ENCODE measurements around the gene CTU1.
A peak's percentile ranks its signal among the peaks of the same experiment; 100 is the strongest.

CTU1 gene

DNA sequence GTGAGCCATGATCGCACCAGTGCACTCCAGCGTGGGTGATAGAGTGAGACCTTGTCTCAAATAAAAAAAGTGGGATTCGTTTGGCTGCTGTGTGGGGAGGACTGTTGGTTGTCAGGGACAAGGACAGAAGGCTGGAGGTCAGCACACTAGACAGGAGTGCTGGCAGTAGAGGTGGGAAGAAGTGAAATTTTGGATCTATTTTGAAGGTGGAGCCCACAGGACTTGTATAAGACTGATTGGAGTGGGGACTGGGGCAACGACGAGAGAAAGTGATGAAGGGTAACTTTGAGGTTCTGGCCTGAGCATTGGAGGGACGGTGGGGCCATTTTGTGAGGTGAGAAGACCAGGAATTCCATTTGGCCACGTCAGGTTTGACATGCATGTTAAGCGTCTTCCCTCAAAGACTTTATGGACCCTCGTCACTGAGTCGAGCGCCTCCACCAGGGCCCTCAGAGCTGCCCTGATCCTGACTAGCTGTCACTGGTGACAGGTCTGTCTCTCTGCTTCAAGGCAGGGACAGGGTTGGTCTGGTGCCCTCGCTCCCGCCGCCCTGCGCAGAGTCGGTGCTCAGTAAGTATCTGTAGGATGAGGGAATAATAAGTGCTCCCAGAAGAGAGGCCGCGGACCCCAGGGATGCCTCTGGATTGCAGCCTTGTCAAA is 673 bp downstream of the CTU1 start:
- Histone ChIP-seq H3K4me3 (ENCODE audit: low read length in 2 of 2) (peak overlapping the region; percentile 93 to 96), H3K27me3 (ENCODE audit: control insufficient read depth in 1 of 2, insufficient read depth in 2 of 2, low read length in 2 of 2) (no peaks in the 10 kb centered on the region), H3K36me3 (ENCODE audit: control insufficient read depth in 2 of 2, insufficient read depth in 2 of 2, low read length in 2 of 2) (peaks cover 2 to 6% of the 10 kb centered on the region in 2 donors), H3K9me3 (ENCODE audit: control insufficient read depth in 2 of 2, low read length in 2 of 2) (no peaks in the 10 kb centered on the region), H3K4me1 (ENCODE audit: control insufficient read depth, insufficient read depth, low read length) (peaks cover 21% of the 10 kb centered on the region), H3K27ac (ENCODE audit: low read length) (no peak overlapping the region), H3K9ac (ENCODE audit: low read length in 2 of 2) (peak overlapping the region; percentile 81)

- Histone ChIP-seq H3K9ac (ENCODE audit: low read length in 2 of 2) (no peak overlapping the region), H3K27ac (ENCODE audit: low read length) (no peak overlapping the region), H3K36me3 (ENCODE audit: control insufficient read depth in 2 of 2, insufficient read depth in 2 of 2, low read length in 2 of 2) (peaks cover 10 to 11% of the 10 kb centered on the region in 2 donors), H3K9me3 (ENCODE audit: control insufficient read depth in 2 of 2, low read length in 2 of 2) (no peaks in the 10 kb centered on the region), H3K4me3 (ENCODE audit: low read length in 2 of 2) (no peak overlapping the region), H3K4me1 (ENCODE audit: control insufficient read depth, insufficient read depth, low read length) (peaks cover 22% of the 10 kb centered on the region), H3K27me3 (ENCODE audit: control insufficient read depth in 1 of 2, insufficient read depth in 2 of 2, low read length in 2 of 2) (no peaks in the 10 kb centered on the region)
These were observed 4.3 kb downstream of the CTU1 start for GRCh38 chr19:51103926-51104341.

GRCh38 chr19:51102991-51103390 is 5.2 kb downstream of the CTU1 start:
- no peak overlapping the region for H3K27ac ChIP-seq (ENCODE audit: low read length)
- H3K9me3 ChIP-seq (ENCODE audit: control insufficient read depth in 2 of 2, low read length in 2 of 2): no peaks in the 10 kb centered on the region
- peaks cover 20% of the 10 kb centered on the region for H3K4me1 ChIP-seq (ENCODE audit: control insufficient read depth, insufficient read depth, low read length)
- H3K36me3 ChIP-seq (ENCODE audit: control insufficient read depth in 2 of 2, insufficient read depth in 2 of 2, low read length in 2 of 2): peaks cover 10 to 11% of the 10 kb centered on the region in 2 donors
- H3K9ac ChIP-seq (ENCODE audit: low read length in 2 of 2): no peak overlapping the region
- no peak overlapping the region for H3K4me3 ChIP-seq (ENCODE audit: low read length in 2 of 2)
- H3K27me3 ChIP-seq (ENCODE audit: control insufficient read depth in 1 of 2, insufficient read depth in 2 of 2, low read length in 2 of 2): no peaks in the 10 kb centered on the region

DNA sequence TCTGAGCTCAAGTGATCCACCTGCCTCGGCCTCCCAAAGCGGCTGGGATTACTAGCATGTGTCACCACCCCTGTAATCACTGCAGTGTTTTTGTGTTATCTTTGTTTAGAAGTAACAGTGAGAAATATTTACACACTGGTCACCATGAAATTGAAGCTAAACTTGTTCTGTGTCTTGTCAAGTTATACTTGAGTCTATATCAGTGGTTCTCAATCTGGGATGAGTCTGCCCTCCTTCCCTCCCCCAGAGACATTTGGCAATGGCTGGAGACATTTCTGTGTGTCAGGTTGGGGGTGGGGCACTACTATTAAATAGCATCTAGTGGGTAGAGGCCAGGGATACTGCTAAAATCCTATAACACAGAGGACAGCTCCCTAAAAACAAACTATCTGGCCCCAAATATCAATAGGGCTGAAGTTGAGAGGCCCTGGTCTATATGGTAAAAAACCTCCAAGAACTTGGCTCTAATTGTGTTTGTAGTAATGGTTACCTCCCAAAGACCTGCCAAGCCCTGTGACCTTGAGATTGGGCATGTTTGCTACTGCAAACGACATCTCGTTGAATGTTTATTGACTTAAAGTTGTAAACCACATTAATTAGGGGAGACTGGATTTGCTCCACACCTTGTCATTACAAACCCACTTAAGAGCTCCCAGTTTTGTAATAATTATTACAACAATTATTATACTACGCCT is 6.9 kb downstream of the CTU1 start:
- Histone ChIP-seq H3K9ac (ENCODE audit: low read length in 2 of 2) (no peak overlapping the region), H3K4me1 (ENCODE audit: control insufficient read depth, insufficient read depth, low read length) (peaks cover 11% of the 10 kb centered on the region), H3K27ac (ENCODE audit: low read length) (no peak overlapping the region), H3K4me3 (ENCODE audit: low read length in 2 of 2) (no peak overlapping the region), H3K36me3 (ENCODE audit: control insufficient read depth in 2 of 2, insufficient read depth in 2 of 2, low read length in 2 of 2) (peaks cover 10 to 11% of the 10 kb centered on the region in 2 donors), H3K27me3 (ENCODE audit: control insufficient read depth in 1 of 2, insufficient read depth in 2 of 2, low read length in 2 of 2) (no peaks in the 10 kb centered on the region), H3K9me3 (ENCODE audit: control insufficient read depth in 2 of 2, low read length in 2 of 2) (no peaks in the 10 kb centered on the region)

DNA sequence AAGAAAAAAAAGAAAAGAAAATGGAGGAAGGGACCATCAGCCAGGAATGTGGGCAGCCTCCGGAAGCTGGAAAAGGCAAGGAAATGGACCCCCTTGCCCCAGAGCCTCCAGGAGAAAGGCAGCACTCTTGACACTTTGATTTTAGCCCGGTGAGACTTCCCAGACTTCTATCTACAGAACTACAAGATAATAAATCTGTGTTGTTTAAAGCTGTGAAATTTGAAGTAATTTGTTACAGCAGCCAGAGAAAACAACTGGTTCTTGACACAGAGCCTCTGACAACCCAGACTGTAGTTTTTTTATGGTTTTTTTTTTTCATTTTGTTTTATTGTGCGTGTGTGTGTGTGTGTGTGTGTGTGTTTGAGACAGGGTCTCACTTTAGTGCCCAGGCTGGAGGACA is 7.6 kb downstream of the CTU1 start:
- H3K36me3 ChIP-seq (ENCODE audit: control insufficient read depth in 2 of 2, insufficient read depth in 2 of 2, low read length in 2 of 2): peaks cover 10 to 11% of the 10 kb centered on the region in 2 donors
- no peak overlapping the region for H3K9ac ChIP-seq (ENCODE audit: low read length in 2 of 2)
- no peak overlapping the region for H3K27ac ChIP-seq (ENCODE audit: low read length)
- no peaks in the 10 kb centered on the region for H3K27me3 ChIP-seq (ENCODE audit: control insufficient read depth in 1 of 2, insufficient read depth in 2 of 2, low read length in 2 of 2)
- no peaks in the 10 kb centered on the region for H3K9me3 ChIP-seq (ENCODE audit: control insufficient read depth in 2 of 2, low read length in 2 of 2)
- peaks cover 11% of the 10 kb centered on the region for H3K4me1 ChIP-seq (ENCODE audit: control insufficient read depth, insufficient read depth, low read length)
- H3K4me3 ChIP-seq (ENCODE audit: low read length in 2 of 2): no peak overlapping the region

DNA sequence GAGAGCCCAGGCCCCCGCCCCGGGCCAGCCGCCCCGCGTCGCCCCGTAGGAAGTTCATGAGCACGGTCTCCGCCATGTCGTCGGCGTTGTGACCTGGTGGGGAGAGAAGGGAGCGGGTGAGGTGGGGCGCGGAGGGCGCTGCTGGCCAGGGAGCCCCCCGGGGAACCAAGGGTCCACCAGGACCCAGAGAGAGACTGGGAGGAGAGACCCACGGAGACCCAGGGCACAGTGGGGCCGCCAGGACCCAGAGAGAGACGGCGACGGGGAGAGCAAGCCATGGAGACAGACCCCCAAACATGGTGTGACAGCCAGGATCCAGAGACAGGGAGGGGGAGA is 9.2 kb downstream of the CTU1 start:
- Histone ChIP-seq H3K27ac (ENCODE audit: low read length) (peak overlapping the region; percentile 24), H3K27me3 (ENCODE audit: control insufficient read depth in 1 of 2, insufficient read depth in 2 of 2, low read length in 2 of 2) (no peaks in the 10 kb centered on the region), H3K36me3 (ENCODE audit: control insufficient read depth in 2 of 2, insufficient read depth in 2 of 2, low read length in 2 of 2) (peaks cover 10 to 11% of the 10 kb centered on the region in 2 donors), H3K4me1 (ENCODE audit: control insufficient read depth, insufficient read depth, low read length) (peaks cover 11% of the 10 kb centered on the region), H3K9me3 (ENCODE audit: control insufficient read depth in 2 of 2, low read length in 2 of 2) (no peaks in the 10 kb centered on the region), H3K9ac (ENCODE audit: low read length in 2 of 2) (peak overlapping the region; percentile 15 to 47), H3K4me3 (ENCODE audit: low read length in 2 of 2) (peak overlapping the region in 1 of 2 donors; percentile 60)

- Histone ChIP-seq H3K9ac (ENCODE audit: low read length in 2 of 2) (peak overlapping the region; percentile 15 to 42), H3K27ac (ENCODE audit: low read length) (peak overlapping the region; percentile 24), H3K4me3 (ENCODE audit: low read length in 2 of 2) (peak overlapping the region in 1 of 2 donors; percentile 62), H3K27me3 (ENCODE audit: control insufficient read depth in 1 of 2, insufficient read depth in 2 of 2, low read length in 2 of 2) (no peaks in the 10 kb centered on the region), H3K36me3 (ENCODE audit: control insufficient read depth in 2 of 2, insufficient read depth in 2 of 2, low read length in 2 of 2) (peaks cover 10 to 11% of the 10 kb centered on the region in 2 donors), H3K9me3 (ENCODE audit: control insufficient read depth in 2 of 2, low read length in 2 of 2) (no peaks in the 10 kb centered on the region), H3K4me1 (ENCODE audit: control insufficient read depth, insufficient read depth, low read length) (peaks cover 8% of the 10 kb centered on the region)
These were observed 9.7 kb downstream of the CTU1 start for GRCh38 chr19:51098365-51099046.

DNA sequence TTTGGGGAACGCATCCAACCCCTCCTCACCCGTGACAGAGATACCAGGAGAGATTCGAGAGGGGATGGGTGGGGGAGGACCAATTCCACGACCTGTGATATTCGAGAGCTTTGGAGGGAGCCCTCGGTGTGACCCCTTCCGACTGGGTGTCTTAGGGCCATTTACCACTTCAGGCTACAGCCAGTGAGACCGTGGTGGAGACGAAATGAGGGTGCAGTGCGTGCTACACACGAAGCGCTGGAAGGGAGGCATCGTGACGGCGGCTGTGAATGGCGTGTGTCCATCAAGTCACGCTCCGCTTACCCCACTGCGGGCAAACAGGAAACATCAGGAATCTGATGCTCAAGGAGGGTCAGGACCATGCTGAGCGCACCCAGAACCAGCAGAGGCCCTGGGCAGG is 10.4 kb downstream of the CTU1 start:
- H3K27me3 ChIP-seq (ENCODE audit: control insufficient read depth in 1 of 2, insufficient read depth in 2 of 2, low read length in 2 of 2): no peaks in the 10 kb centered on the region
- H3K4me1 ChIP-seq (ENCODE audit: control insufficient read depth, insufficient read depth, low read length): peaks cover 8% of the 10 kb centered on the region
- H3K9ac ChIP-seq (ENCODE audit: low read length in 2 of 2): no peak overlapping the region
- no peaks in the 10 kb centered on the region for H3K9me3 ChIP-seq (ENCODE audit: control insufficient read depth in 2 of 2, low read length in 2 of 2)
- no peak overlapping the region for H3K4me3 ChIP-seq (ENCODE audit: low read length in 2 of 2)
- no peak overlapping the region for H3K27ac ChIP-seq (ENCODE audit: low read length)
- peaks cover 7 to 11% of the 10 kb centered on the region in 2 donors for H3K36me3 ChIP-seq (ENCODE audit: control insufficient read depth in 2 of 2, insufficient read depth in 2 of 2, low read length in 2 of 2)

GRCh38 chr19:51097166-51097738 is 11.0 kb downstream of the CTU1 start:
- Histone ChIP-seq H3K27ac (ENCODE audit: low read length) (no peak overlapping the region), H3K9ac (ENCODE audit: low read length in 2 of 2) (no peak overlapping the region), H3K4me1 (ENCODE audit: control insufficient read depth, insufficient read depth, low read length) (peaks cover 8% of the 10 kb centered on the region), H3K36me3 (ENCODE audit: control insufficient read depth in 2 of 2, insufficient read depth in 2 of 2, low read length in 2 of 2) (peaks cover 1 to 7% of the 10 kb centered on the region in 2 donors), H3K4me3 (ENCODE audit: low read length in 2 of 2) (no peak overlapping the region), H3K27me3 (ENCODE audit: control insufficient read depth in 1 of 2, insufficient read depth in 2 of 2, low read length in 2 of 2) (no peaks in the 10 kb centered on the region), H3K9me3 (ENCODE audit: control insufficient read depth in 2 of 2, low read length in 2 of 2) (no peaks in the 10 kb centered on the region)

GRCh38 chr19:51096473-51097165 is 11.6 kb downstream of the CTU1 start:
- H3K9ac ChIP-seq (ENCODE audit: low read length in 2 of 2): no peak overlapping the region
- peaks cover 0 to 4% of the 10 kb centered on the region in 2 donors for H3K36me3 ChIP-seq (ENCODE audit: control insufficient read depth in 2 of 2, insufficient read depth in 2 of 2, low read length in 2 of 2)
- H3K27ac ChIP-seq (ENCODE audit: low read length): no peak overlapping the region
- no peaks in the 10 kb centered on the region for H3K9me3 ChIP-seq (ENCODE audit: control insufficient read depth in 2 of 2, low read length in 2 of 2)
- H3K4me1 ChIP-seq (ENCODE audit: control insufficient read depth, insufficient read depth, low read length): peaks cover 8% of the 10 kb centered on the region
- no peaks in the 10 kb centered on the region for H3K27me3 ChIP-seq (ENCODE audit: control insufficient read depth in 1 of 2, insufficient read depth in 2 of 2, low read length in 2 of 2)
- H3K4me3 ChIP-seq (ENCODE audit: low read length in 2 of 2): no peak overlapping the region

Measured in stomach smooth muscle (tissue), 2 donors.